ENCODE results near the gene IGF1R.

Gene IGF1R

GRCh38 chr15:98667521-98668179 is 19.3 kb downstream of the IGF1R start:
- Histone ChIP-seq H3K27me3 (ENCODE audit: insufficient read depth, poor library complexity, severe bottlenecking) (no peaks in the 10 kb centered on the region), H3K4me3 (replicated peaks; ENCODE audit: insufficient read depth, low read length) (no peak overlapping the region), H3K27ac (replicated peaks) (no peak overlapping the region)
- TF ChIP-seq GABPA (IDR thresholded peaks at IDR 0.05; ENCODE audit: low read depth) (no peak), SPI1 (IDR thresholded peaks at IDR 0.05; ENCODE audit: borderline replicate concordance, low read depth) (no peak), CTCF (IDR thresholded peaks at IDR 0.05; ENCODE audit: insufficient read depth, low read length) (no peak), REST (IDR thresholded peaks at IDR 0.05; ENCODE audit: insufficient replicate concordance, low read depth) (no peak), POLR2AphosphoS5 (IDR thresholded peaks at IDR 0.05; ENCODE audit: low read depth) (no peak)
- no peak for DNase-seq (ENCODE audit: low read depth in 1 of 2, low spot score in 1 of 2)

GRCh38 chr15:98668566-98669308 is 20.4 kb downstream of the IGF1R start:
- no peak overlapping the region for H3K27ac ChIP-seq (replicated peaks)
- TF ChIP-seq SPI1 (IDR thresholded peaks at IDR 0.05; ENCODE audit: borderline replicate concordance, low read depth) (no peak), CTCF (IDR thresholded peaks at IDR 0.05; ENCODE audit: insufficient read depth, low read length) (no peak), REST (IDR thresholded peaks at IDR 0.05; ENCODE audit: insufficient replicate concordance, low read depth) (no peak), GABPA (IDR thresholded peaks at IDR 0.05; ENCODE audit: low read depth) (no peak), POLR2AphosphoS5 (IDR thresholded peaks at IDR 0.05; ENCODE audit: low read depth) (no peak)
- no peaks in the 10 kb centered on the region for H3K27me3 ChIP-seq (ENCODE audit: insufficient read depth, poor library complexity, severe bottlenecking)
- no peak overlapping the region for H3K4me3 ChIP-seq (replicated peaks; ENCODE audit: insufficient read depth, low read length)
- DNase-seq (ENCODE audit: low read depth in 1 of 2, low spot score in 1 of 2), result no peak

GRCh38 chr15:98669638-98670037 is 21.3 kb downstream of the IGF1R start:
- no peak overlapping the region for H3K27ac ChIP-seq (replicated peaks)
- TF ChIP-seq CTCF (IDR thresholded peaks at IDR 0.05; ENCODE audit: insufficient read depth, low read length), result no peak
- no peak for TF ChIP-seq GABPA (IDR thresholded peaks at IDR 0.05; ENCODE audit: low read depth)
- TF ChIP-seq POLR2AphosphoS5 (IDR thresholded peaks at IDR 0.05; ENCODE audit: low read depth), result no peak
- TF ChIP-seq SPI1 (IDR thresholded peaks at IDR 0.05; ENCODE audit: borderline replicate concordance, low read depth), result no peak
- TF ChIP-seq REST (IDR thresholded peaks at IDR 0.05; ENCODE audit: insufficient replicate concordance, low read depth), result no peak
- DNase-seq (ENCODE audit: low read depth in 1 of 2, low spot score in 1 of 2), result no peak
- no peaks in the 10 kb centered on the region for H3K27me3 ChIP-seq (ENCODE audit: insufficient read depth, poor library complexity, severe bottlenecking)
- no peak overlapping the region for H3K4me3 ChIP-seq (replicated peaks; ENCODE audit: insufficient read depth, low read length)
